ENCODE results near the gene DNAH10. TPM values are rescaled to one million over a fixed set of nuclear protein-coding genes. Genes with fewer than 3 reads are reported as not detected.

Gene DNAH10
- total RNA-seq, 1 donor from 2014 or later: 1.2 TPM

DNA sequence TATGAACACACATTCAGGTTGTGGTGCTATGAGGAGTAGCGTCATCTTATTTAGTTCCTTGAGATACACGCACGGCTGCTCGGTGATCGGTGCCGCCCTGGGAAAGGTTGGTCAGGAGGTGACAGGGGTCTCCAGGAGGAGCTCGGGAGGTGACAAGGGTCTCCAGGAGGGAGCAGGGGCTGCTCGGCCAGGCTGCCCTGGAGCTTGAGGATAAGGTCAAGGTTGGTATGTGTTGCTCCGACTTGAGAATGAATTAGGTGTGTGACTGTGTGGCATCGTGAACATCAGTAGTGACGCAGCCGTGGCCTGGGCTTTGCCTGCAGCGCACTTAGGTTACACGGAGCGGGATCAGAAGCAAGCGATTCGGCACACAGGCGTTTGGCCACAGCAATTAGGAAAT, 174.4 kb downstream of the DNAH10 start:
- TF ChIP-seq, protein P1, sequence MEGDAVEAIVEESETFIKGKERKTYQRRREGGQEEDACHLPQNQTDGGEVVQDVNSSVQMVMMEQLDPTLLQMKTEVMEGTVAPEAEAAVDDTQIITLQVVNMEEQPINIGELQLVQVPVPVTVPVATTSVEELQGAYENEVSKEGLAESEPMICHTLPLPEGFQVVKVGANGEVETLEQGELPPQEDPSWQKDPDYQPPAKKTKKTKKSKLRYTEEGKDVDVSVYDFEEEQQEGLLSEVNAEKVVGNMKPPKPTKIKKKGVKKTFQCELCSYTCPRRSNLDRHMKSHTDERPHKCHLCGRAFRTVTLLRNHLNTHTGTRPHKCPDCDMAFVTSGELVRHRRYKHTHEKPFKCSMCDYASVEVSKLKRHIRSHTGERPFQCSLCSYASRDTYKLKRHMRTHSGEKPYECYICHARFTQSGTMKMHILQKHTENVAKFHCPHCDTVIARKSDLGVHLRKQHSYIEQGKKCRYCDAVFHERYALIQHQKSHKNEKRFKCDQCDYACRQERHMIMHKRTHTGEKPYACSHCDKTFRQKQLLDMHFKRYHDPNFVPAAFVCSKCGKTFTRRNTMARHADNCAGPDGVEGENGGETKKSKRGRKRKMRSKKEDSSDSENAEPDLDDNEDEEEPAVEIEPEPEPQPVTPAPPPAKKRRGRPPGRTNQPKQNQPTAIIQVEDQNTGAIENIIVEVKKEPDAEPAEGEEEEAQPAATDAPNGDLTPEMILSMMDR (IDR thresholded peaks at IDR 0.05): no peak
- Mint-ChIP-seq H3K4me3 (ENCODE audit: unreplicated experiment) (no peak overlapping the region), H3K4me1 (ENCODE audit: low read depth) (peaks cover 21% of the 10 kb centered on the region), H3K27me3 (ENCODE audit: low read depth) (no peaks in the 10 kb centered on the region), H3K9me3 (ENCODE audit: low read depth) (peaks cover 12% of the 10 kb centered on the region), H3K36me3 (ENCODE audit: low read depth) (peaks cover 38% of the 10 kb centered on the region), H3K27ac (ENCODE audit: unreplicated experiment) (no peak overlapping the region)
- no peak for DNase-seq (ENCODE audit: low spot score)

- no peak for DNase-seq (ENCODE audit: low spot score)
- H3K4me3 Mint-ChIP-seq (ENCODE audit: unreplicated experiment): no peak overlapping the region
- peaks cover 28% of the 10 kb centered on the region for H3K4me1 Mint-ChIP-seq (ENCODE audit: low read depth)
- H3K36me3 Mint-ChIP-seq (ENCODE audit: low read depth): peaks cover 41% of the 10 kb centered on the region
- H3K9me3 Mint-ChIP-seq (ENCODE audit: low read depth): peaks cover 10% of the 10 kb centered on the region
- no peak overlapping the region for H3K27ac Mint-ChIP-seq (ENCODE audit: unreplicated experiment)
- no peaks in the 10 kb centered on the region for H3K27me3 Mint-ChIP-seq (ENCODE audit: low read depth)
- TF ChIP-seq, protein P1 (IDR thresholded peaks at IDR 0.05): no peak
Observed at GRCh38 chr12:123936956-123937706, 175.0 kb downstream of the DNAH10 start.

DNA sequence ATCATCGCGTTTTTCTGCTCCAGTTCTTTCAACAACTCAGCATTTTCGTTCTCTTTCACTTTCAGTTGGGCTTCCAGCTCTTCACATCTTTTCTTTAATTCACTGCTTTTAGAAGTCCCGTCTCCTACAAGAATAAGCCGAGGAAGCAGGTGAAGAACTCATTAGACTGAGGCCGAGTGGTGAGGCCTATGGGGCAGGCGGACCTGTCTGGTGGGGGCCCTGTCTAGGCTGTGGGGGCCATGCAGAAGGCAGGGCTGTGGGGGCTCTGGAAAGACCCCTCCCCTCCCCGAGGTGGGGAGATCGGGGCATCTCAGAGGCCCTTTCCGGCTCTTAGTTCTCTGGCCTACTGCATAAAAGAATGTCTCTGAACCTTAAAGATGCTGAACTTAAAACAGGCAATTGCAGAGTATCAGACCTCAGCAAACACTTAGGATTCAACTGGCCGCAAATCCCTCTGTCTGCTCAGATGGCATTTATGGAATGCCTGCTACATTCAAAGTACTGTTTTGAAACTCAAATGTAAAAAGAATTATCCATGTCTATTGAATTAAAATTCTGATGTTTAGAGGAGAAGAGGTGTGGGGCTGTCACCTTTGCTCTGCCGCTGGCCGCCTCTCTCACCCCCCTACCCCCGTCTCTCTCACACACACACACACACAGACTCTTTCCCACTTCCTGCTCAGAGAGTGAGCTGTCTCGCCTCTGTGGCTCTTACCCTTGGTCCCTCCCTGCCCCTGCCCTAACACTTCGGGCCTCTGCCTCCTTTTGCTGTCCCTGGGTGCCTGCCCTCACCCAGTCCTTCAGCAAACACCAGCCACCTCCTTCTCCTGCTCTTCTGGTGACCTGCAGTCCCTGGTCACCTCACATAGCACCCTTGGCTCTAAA, 175.8 kb downstream of the DNAH10 start:
- no peak for DNase-seq (ENCODE audit: low spot score)
- H3K36me3 Mint-ChIP-seq (ENCODE audit: low read depth): peaks cover 41% of the 10 kb centered on the region
- peaks cover 36% of the 10 kb centered on the region for H3K4me1 Mint-ChIP-seq (ENCODE audit: low read depth)
- peaks cover 4% of the 10 kb centered on the region for H3K9me3 Mint-ChIP-seq (ENCODE audit: low read depth)
- H3K27ac Mint-ChIP-seq (ENCODE audit: unreplicated experiment): peak overlapping the region; percentile 80
- H3K27me3 Mint-ChIP-seq (ENCODE audit: low read depth): no peaks in the 10 kb centered on the region
- H3K4me3 Mint-ChIP-seq (ENCODE audit: unreplicated experiment): no peak overlapping the region
- TF ChIP-seq, protein P1 (IDR thresholded peaks at IDR 0.05): no peak

GRCh38 chr12:123938679-123939480, 176.8 kb downstream of the DNAH10 start:
- DNase-seq (ENCODE audit: low spot score): no peak
- TF ChIP-seq, protein P1 (IDR thresholded peaks at IDR 0.05): peak; percentile 61
- Mint-ChIP-seq H3K27me3 (ENCODE audit: low read depth) (no peaks in the 10 kb centered on the region), H3K4me1 (ENCODE audit: low read depth) (peaks cover 44% of the 10 kb centered on the region), H3K4me3 (ENCODE audit: unreplicated experiment) (no peak overlapping the region), H3K27ac (ENCODE audit: unreplicated experiment) (peak overlapping the region; percentile 80), H3K9me3 (ENCODE audit: low read depth) (peaks cover 4% of the 10 kb centered on the region), H3K36me3 (ENCODE audit: low read depth) (peaks cover 41% of the 10 kb centered on the region)
